Fibroblast of lung (primary cell): ENCODE measurements around the gene TTYH2. TPM values are rescaled to one million over a fixed set of nuclear protein-coding genes. Genes with fewer than 3 reads are reported as not detected.

Experiments
- DNase-seq, 2 donors: peaks; one replicate each; pipeline versions ENCODE4 v3.0.0 to v3.0.0-alpha.2; 2010; ENCODE audit warnings: low read depth in 2 of 2
- H2AFZ ChIP-seq: 2 replicates; pipeline ENCODE4 v1.5.1; 2012; ENCODE audit warnings: low read length, control low read depth, inconsistent platforms
- H3K27ac ChIP-seq: 2 replicates; pipeline ENCODE4 v1.5.1; 2011; ENCODE audit warnings: low read length, control low read depth; ENCODE audit not compliant: insufficient read depth
- H3K27me3 ChIP-seq: 2 replicates; pipeline ENCODE4 v1.5.1; 2011; ENCODE audit warnings: mild to moderate bottlenecking, low read length; ENCODE audit not compliant: control insufficient read depth, insufficient read depth
- H3K36me3 ChIP-seq: 2 replicates; pipeline ENCODE4 v1.5.1; 2011; ENCODE audit warnings: low read length; ENCODE audit not compliant: control insufficient read depth, insufficient read depth
- H3K4me1 ChIP-seq: 2 replicates; pipeline ENCODE4 v1.5.1; 2011; ENCODE audit warnings: low read length; ENCODE audit not compliant: control insufficient read depth, insufficient read depth; ENCODE audit errors: extremely low read depth
- H3K4me2 ChIP-seq: 2 replicates; pipeline ENCODE4 v1.5.1; 2011; ENCODE audit warnings: low read length, control low read depth; ENCODE audit not compliant: insufficient read depth; ENCODE audit errors: extremely low read depth
- H3K4me3 ChIP-seq, 4 experiments: fragments of 200-600 bp in 1 of 4; sonication (generic) in 1 of 4; replicated peaks in 1 of 4; 2 replicates each; pipeline ENCODE4 v1.5.1; 2011 to 2016; ENCODE audit warnings: low read length in 4 of 4, low read depth in 3 of 4, mild to moderate bottlenecking in 3 of 4, control low read depth in 2 of 4, inconsistent platforms in 1 of 4, mixed read lengths in 1 of 4; ENCODE audit not compliant: insufficient read depth in 1 of 4; ENCODE audit errors: control extremely low read depth in 1 of 4
- H3K79me2 ChIP-seq: 2 replicates; pipeline ENCODE4 v1.5.1; 2012; ENCODE audit warnings: mild to moderate bottlenecking, low read length, inconsistent platforms; ENCODE audit not compliant: control insufficient read depth, insufficient read depth
- H3K9ac ChIP-seq: 2 replicates; pipeline ENCODE4 v1.5.1; 2011; ENCODE audit warnings: mild to moderate bottlenecking, low read length, control low read depth; ENCODE audit not compliant: insufficient read depth
- H3K9me3 ChIP-seq: 2 replicates; pipeline ENCODE4 v1.5.1; 2012; ENCODE audit warnings: low read depth, low read length; ENCODE audit not compliant: control insufficient read depth, insufficient read depth
- H4K20me1 ChIP-seq: 2 replicates; pipeline ENCODE4 v1.5.1; 2011; ENCODE audit warnings: low read length; ENCODE audit not compliant: control insufficient read depth, insufficient read depth; ENCODE audit errors: extremely low read depth
- CTCF ChIP-seq, 2 donors: IDR thresholded peaks in 1 of 2; conservative IDR thresholded peaks in 1 of 2; 1 replicate in 1 of 2; 2 replicates in 1 of 2; pipeline ENCODE4 v1.5.1; 2011 to 2012; ENCODE audit warnings: low read length in 2 of 2, control low read depth in 1 of 2, inconsistent platforms in 1 of 2, low read depth in 1 of 2, mild to moderate bottlenecking in 1 of 2
- EZH2 ChIP-seq: IDR thresholded peaks from 2 replicates; pipeline ENCODE4 v1.5.1; 2012; ENCODE audit warnings: low read length, control low read depth, mild to moderate bottlenecking; ENCODE audit errors: missing control alignments
- polyA plus RNA-seq, 2 donors: library from polyadenylated mRNA; depleted of rRNA in 1 of 2; stranded (reverse) in 1 of 2; unstranded in 1 of 2; fragments of >200 nt; gene quantifications; 2 replicates each; pipeline ENCODE4 v1.2.1, GENCODE V29; 2011 to 2012; ENCODE audit warnings: missing spikeins in 1 of 2
- total RNA-seq: library from RNA; depleted of rRNA; stranded (reverse); fragments of >200 nt; gene quantifications from 2 replicates; pipeline ENCODE4 v1.2.1, GENCODE V29; 2014

Gene TTYH2
- total and polyA plus RNA-seq, 2 donors (not counting 1 experiment from before 2014, with no cell fraction given) = 0.99 to 1.2 TPM

GRCh38 chr17:74307984-74308773, 94.8 kb downstream of the TTYH2 start:
- DNase-seq = peak in 1 of 2 donors; percentile 21
- Histone ChIP-seq H3K9ac (no peak overlapping the region), H3K4me2 (no peak overlapping the region), H3K36me3 (no peaks in the 10 kb centered on the region), H2AFZ (no peak overlapping the region), H3K4me1 (no peaks in the 10 kb centered on the region), H4K20me1 (no peaks in the 10 kb centered on the region), H3K9me3 (no peaks in the 10 kb centered on the region), H3K27ac (no peak overlapping the region), H3K79me2 (no peaks in the 10 kb centered on the region), H3K27me3 (no peaks in the 10 kb centered on the region), H3K4me3 (no peak overlapping the region)
- TF ChIP-seq EZH2 (no peak), CTCF (conservative IDR thresholded peaks at IDR 0.05 in 1 of 2, IDR thresholded peaks at IDR 0.05 in 1 of 2; ENCODE audit: low read depth in 1 of 2, low read length in 2 of 2) (no peak)

- H3K4me2 ChIP-seq = no peak overlapping the region
- H3K79me2 ChIP-seq = no peaks in the 10 kb centered on the region
- no peak overlapping the region for H3K4me3 ChIP-seq
- H3K36me3 ChIP-seq = no peaks in the 10 kb centered on the region
- H3K9ac ChIP-seq = no peak overlapping the region
- DNase-seq = no peak
- no peaks in the 10 kb centered on the region for H3K9me3 ChIP-seq
- no peak overlapping the region for H3K27ac ChIP-seq
- no peaks in the 10 kb centered on the region for H4K20me1 ChIP-seq
- H3K27me3 ChIP-seq = no peaks in the 10 kb centered on the region
- H3K4me1 ChIP-seq = no peaks in the 10 kb centered on the region
- TF ChIP-seq CTCF (conservative IDR thresholded peaks at IDR 0.05 in 1 of 2, IDR thresholded peaks at IDR 0.05 in 1 of 2; ENCODE audit: low read depth in 1 of 2, low read length in 2 of 2) (no peak), EZH2 (no peak)
- no peak overlapping the region for H2AFZ ChIP-seq
Observed at GRCh38 chr17:74309902-74310301, 96.5 kb downstream of the TTYH2 start.

Other genes with a start within 250 kb of the TTYH2 start
- gene RPL38, start 9.9 kb upstream of the TTYH2 start, total RNA-seq = 3,018 and 3,857 TPM in 2 replicates
- gene RPL38, start 9.9 kb upstream of the TTYH2 start, polyA plus RNA-seq = 1,185 and 1,255 TPM in 2 replicates
- not detected in 2 replicates for gene DNAI2, start 60.7 kb downstream of the TTYH2 start, total RNA-seq
- not detected in 2 replicates for gene DNAI2, start 60.7 kb downstream of the TTYH2 start, polyA plus RNA-seq
- under 0.01 TPM in 1 of 2 replicates, not detected in the other for gene KIF19, start 112.7 kb downstream of the TTYH2 start, total RNA-seq
- not detected in 2 replicates for gene KIF19, start 112.7 kb downstream of the TTYH2 start, polyA plus RNA-seq
- under 0.01 TPM in 1 of 2 replicates, not detected in the other for gene BTBD17, start 148.3 kb downstream of the TTYH2 start, total RNA-seq
- gene BTBD17, start 148.3 kb downstream of the TTYH2 start, polyA plus RNA-seq = not detected in 2 replicates
- not detected in 2 replicates for gene GPR142, start 153.9 kb downstream of the TTYH2 start, total RNA-seq
- not detected in 2 replicates for gene GPR142, start 153.9 kb downstream of the TTYH2 start, polyA plus RNA-seq
- gene GPRC5C, start 218.5 kb downstream of the TTYH2 start, total RNA-seq = 1.5 and 14.6 TPM in 2 replicates
- gene GPRC5C, start 218.5 kb downstream of the TTYH2 start, polyA plus RNA-seq = 0.11 and 0.50 TPM in 2 replicates